HepG2 (cell line): ENCODE results near the gene FTL. TPM values are rescaled to one million over a fixed set of nuclear protein-coding genes. Genes with fewer than 3 reads are reported as not detected.

Source experiments
- ARNT2 ChIP-seq: sonication (generic); formaldehyde crosslinking; IDR thresholded peaks from 2 replicates; pipeline ENCODE4 v1.8.0; 2022; ENCODE audit warnings: mild to moderate bottlenecking, low read depth, missing genetic modification reagents, moderate library complexity
- CBX5 ChIP-seq: sonication (generic); formaldehyde crosslinking; IDR thresholded peaks from 2 replicates; pipeline ENCODE4 v1.4.0; 2020; ENCODE audit warnings: missing genetic modification reagents, borderline replicate concordance
- FIP1L1 ChIP-seq: fragments of 200-400 bp; formaldehyde crosslinking; IDR thresholded peaks from 2 replicates; pipeline ENCODE4 v1.6.1; 2018; ENCODE audit warnings: low read depth, mild to moderate bottlenecking, low read length, moderate library complexity, borderline replicate concordance; ENCODE audit not compliant: insufficient read depth
- FOXJ3 ChIP-seq: sonication (generic); formaldehyde crosslinking; IDR thresholded peaks from 2 replicates; pipeline ENCODE4 v1.4.0; 2020; ENCODE audit warnings: missing genetic modification reagents, mild to moderate bottlenecking, borderline replicate concordance
- JUN ChIP-seq: sonication (generic); formaldehyde crosslinking; IDR thresholded peaks from 2 replicates; pipeline ENCODE4 v1.4.0; 2020; ENCODE audit warnings: mild to moderate bottlenecking, missing genetic modification reagents
- KDM6A ChIP-seq: IDR thresholded peaks from 2 replicates; pipeline ENCODE4 v1.6.1; 2016; ENCODE audit warnings: low read depth
- LCORL ChIP-seq, 2 experiments: fragments of 450-650 bp in 1 of 2; sonication (generic) in 1 of 2; formaldehyde crosslinking in 1 of 2; IDR thresholded peaks; 2 replicates each; pipeline versions ENCODE4 v1.5.0 to v1.6.1; 2017 to 2020; ENCODE audit warnings: antibody characterized with exemption in 1 of 2, missing genetic modification reagents in 1 of 2
- MLLT10 ChIP-seq: sonication (generic); formaldehyde crosslinking; IDR thresholded peaks from 2 replicates; pipeline ENCODE4 v1.4.0; 2020; ENCODE audit warnings: missing genetic modification reagents
- MYNN ChIP-seq: sonication (generic); formaldehyde crosslinking; IDR thresholded peaks from 2 replicates; pipeline ENCODE4 v1.4.0; 2020; ENCODE audit warnings: mild to moderate bottlenecking, low read depth, missing genetic modification reagents
- MYPOP ChIP-seq: sonication (generic); formaldehyde crosslinking; IDR thresholded peaks from 2 replicates; pipeline ENCODE4 v1.8.1; 2023; ENCODE audit warnings: mild to moderate bottlenecking, moderate library complexity, missing genetic modification reagents
- RBFOX2 ChIP-seq: fragments of 200-400 bp; formaldehyde crosslinking; IDR thresholded peaks from 2 replicates; pipeline ENCODE4 v1.6.1; 2017; ENCODE audit warnings: low read depth, mild to moderate bottlenecking, low read length
- RFX3 ChIP-seq: IDR thresholded peaks from 2 replicates; pipeline ENCODE4 v1.6.1; 2016; ENCODE audit warnings: missing biosample characterization, missing genetic modification reagents
- SIX4 ChIP-seq: sonication (generic); formaldehyde crosslinking; IDR thresholded peaks from 2 replicates; pipeline ENCODE4 v1.4.0; 2020; ENCODE audit warnings: missing genetic modification reagents
- SP5 ChIP-seq: IDR thresholded peaks from 2 replicates; pipeline ENCODE4 v1.6.1; 2016; ENCODE audit warnings: low read depth, borderline replicate concordance
- ZHX1 ChIP-seq: sonication (generic); formaldehyde crosslinking; IDR thresholded peaks from 2 replicates; pipeline ENCODE4 v1.8.1; 2022; ENCODE audit warnings: low read depth, mild to moderate bottlenecking, missing genetic modification reagents
- ZNF691 ChIP-seq: sonication (generic); formaldehyde crosslinking; IDR thresholded peaks from 2 replicates; pipeline ENCODE4 v1.4.0; 2020; ENCODE audit warnings: missing genetic modification reagents, low read depth, mild to moderate bottlenecking, borderline replicate concordance
- ZNF7 ChIP-seq: IDR thresholded peaks from 2 replicates; pipeline ENCODE4 v1.6.1; 2016; ENCODE audit warnings: missing biosample characterization, missing genetic modification reagents
- ZNF788 ChIP-seq: sonication (generic); formaldehyde crosslinking; IDR thresholded peaks from 2 replicates; pipeline ENCODE4 v1.5.0; 2020; ENCODE audit warnings: mild to moderate bottlenecking, missing genetic modification reagents, borderline replicate concordance
- ZNF878 ChIP-seq: sonication (generic); formaldehyde crosslinking; IDR thresholded peaks from 2 replicates; pipeline ENCODE4 v1.8.1; 2023; ENCODE audit warnings: mild to moderate bottlenecking, missing genetic modification reagents, moderate library complexity
- polyA plus RNA-seq, 8 experiments: library from polyadenylated mRNA; depleted of rRNA in 3 of 8; stranded (reverse) in 7 of 8; unstranded in 1 of 8; fragments of >200 nt; fragmentation: Illumina TruSeq in 4 of 8; extraction: Trizol in 4 of 8; gene quantifications; 2 replicates each; pipeline versions ENCODE4 v1.2.1 to v1.2.3, GENCODE V29; 2011 to 2016; ENCODE audit warnings: low read depth in 4 of 8, missing spikeins in 1 of 8, mixed read lengths in 1 of 8; ENCODE audit not compliant: insufficient read depth in 1 of 8
- total RNA-seq, 5 experiments: library from RNA; depleted of rRNA; stranded (reverse); fragments of >200 nt; fragmentation: Illumina TruSeq; extraction: Trizol; gene quantifications; 2 replicates each; pipeline ENCODE4 v1.2.3, GENCODE V29; 2016; ENCODE audit warnings: low read depth in 1 of 5
- TF ChIP-seq, protein P1 (sequence below): sonication (generic); formaldehyde crosslinking; IDR thresholded peaks from 2 replicates; pipeline ENCODE4 v1.5.1; 2020; ENCODE audit warnings: mild to moderate bottlenecking, missing genetic modification reagents, moderate library complexity

Gene FTL
- total and polyA plus RNA-seq, 2 of the 13 experiments (the other 11 are each of a cell fraction or from before 2014, with no cell fraction given), result 2,721 to 8,800 TPM

DNA sequence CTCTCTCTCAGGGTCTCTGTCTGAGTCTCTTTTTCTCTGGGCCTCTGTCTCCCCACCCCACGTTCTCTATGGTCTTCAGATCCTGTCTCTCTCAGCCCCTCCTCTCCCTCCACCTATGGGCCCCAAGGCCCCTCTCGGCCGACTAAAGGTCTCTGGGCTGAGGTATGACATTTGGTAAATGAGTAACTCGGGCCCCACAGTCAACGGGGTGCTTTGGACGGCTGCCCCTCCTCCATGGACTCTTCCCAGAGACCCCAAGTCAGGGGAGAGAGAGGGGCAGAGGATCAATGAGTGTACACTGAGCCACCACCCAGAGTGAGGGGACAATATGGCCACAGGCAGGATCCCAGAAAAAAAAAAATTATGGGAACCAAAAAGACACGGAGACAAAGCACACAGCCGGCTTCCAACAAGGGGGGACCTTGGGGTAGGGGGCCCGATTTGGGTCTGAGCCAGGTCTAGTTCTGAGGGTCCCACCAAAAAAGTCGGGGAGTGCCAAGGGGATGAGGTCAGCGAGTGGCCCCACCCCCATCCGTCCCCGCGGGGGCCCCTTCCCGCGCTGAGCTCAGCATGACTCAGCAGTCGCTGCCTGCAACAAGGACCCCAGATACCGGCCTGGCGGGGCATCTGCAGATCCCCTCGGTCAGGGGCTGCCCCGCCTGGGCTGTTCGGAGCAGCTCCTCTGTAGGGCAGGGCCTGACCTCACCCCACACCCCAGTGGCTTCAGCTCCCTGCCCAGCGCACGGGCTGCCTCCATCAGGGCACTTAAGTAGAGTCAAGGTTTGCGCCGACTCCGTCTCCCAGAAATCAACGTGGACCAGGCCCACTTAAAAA lies 1.5 kb upstream of the FTL start (continued):
- TF ChIP-seq ARNT2 (CRISPR knock-in tag) (peak; percentile 34; the same call in 1 of the 2 replicates), FOXJ3 (CRISPR knock-in tag) (no peak; the same call in 1 of the 2 replicates), SP5 (CRISPR knock-in tag) (peak; percentile 82), ZNF878 (CRISPR knock-in tag) (0 out of 2 replicates have a peak, but pooled peaks have one; percentile 81), KDM6A (CRISPR knock-in tag) (peak; percentile 98), MYNN (no peak), ZHX1 (CRISPR knock-in tag) (no peak; the same call in 1 of the 2 replicates), RFX3 (no peak), MLLT10 (CRISPR knock-in tag) (no peak), ZNF7 (CRISPR knock-in tag) (no peak), LCORL (IDR thresholded peaks at IDR 0.05) (no peak), LCORL (CRISPR knock-in tag; IDR thresholded peaks at IDR 0.05) (peak; percentile 90), ZNF788 (CRISPR knock-in tag) (peak; percentile 76; the same call in 1 of the 2 replicates), SIX4 (CRISPR knock-in tag) (no peak; the same call in 1 of the 2 replicates), RBFOX2 (peak; percentile 95), MYPOP (CRISPR knock-in tag) (peak; percentile 66), CBX5 (CRISPR knock-in tag) (peak; percentile 11; the same call in 1 of the 2 replicates), FIP1L1 (peak; percentile 50; the same call in 1 of the 2 replicates), JUN (CRISPR knock-in tag) (peak; percentile 95; the same call in 1 of the 2 replicates), ZNF691 (CRISPR knock-in tag) (peak; percentile 41; the same call in 1 of the 2 replicates)
- TF ChIP-seq, protein P1, sequence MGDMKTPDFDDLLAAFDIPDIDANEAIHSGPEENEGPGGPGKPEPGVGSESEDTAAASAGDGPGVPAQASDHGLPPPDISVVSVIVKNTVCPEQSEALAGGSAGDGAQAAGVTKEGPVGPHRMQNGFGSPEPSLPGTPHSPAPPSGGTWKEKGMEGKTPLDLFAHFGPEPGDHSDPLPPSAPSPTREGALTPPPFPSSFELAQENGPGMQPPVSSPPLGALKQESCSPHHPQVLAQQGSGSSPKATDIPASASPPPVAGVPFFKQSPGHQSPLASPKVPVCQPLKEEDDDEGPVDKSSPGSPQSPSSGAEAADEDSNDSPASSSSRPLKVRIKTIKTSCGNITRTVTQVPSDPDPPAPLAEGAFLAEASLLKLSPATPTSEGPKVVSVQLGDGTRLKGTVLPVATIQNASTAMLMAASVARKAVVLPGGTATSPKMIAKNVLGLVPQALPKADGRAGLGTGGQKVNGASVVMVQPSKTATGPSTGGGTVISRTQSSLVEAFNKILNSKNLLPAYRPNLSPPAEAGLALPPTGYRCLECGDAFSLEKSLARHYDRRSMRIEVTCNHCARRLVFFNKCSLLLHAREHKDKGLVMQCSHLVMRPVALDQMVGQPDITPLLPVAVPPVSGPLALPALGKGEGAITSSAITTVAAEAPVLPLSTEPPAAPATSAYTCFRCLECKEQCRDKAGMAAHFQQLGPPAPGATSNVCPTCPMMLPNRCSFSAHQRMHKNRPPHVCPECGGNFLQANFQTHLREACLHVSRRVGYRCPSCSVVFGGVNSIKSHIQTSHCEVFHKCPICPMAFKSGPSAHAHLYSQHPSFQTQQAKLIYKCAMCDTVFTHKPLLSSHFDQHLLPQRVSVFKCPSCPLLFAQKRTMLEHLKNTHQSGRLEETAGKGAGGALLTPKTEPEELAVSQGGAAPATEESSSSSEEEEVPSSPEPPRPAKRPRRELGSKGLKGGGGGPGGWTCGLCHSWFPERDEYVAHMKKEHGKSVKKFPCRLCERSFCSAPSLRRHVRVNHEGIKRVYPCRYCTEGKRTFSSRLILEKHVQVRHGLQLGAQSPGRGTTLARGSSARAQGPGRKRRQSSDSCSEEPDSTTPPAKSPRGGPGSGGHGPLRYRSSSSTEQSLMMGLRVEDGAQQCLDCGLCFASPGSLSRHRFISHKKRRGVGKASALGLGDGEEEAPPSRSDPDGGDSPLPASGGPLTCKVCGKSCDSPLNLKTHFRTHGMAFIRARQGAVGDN, result peak; percentile 91
